Inflammatory macrophage (primary cell): Measurements from ENCODE around the gene DHRSX.
"Not testable (repeated sequence)": the region's sequence is repeated elsewhere in the genome, so short reads cannot be mapped to it uniquely, and the experiment has no call there.

Experiments used
- DNase-seq, 2 donors: peaks; one replicate each; pipeline ENCODE4 v3.0.0-alpha.2; 2020 to 2022

DHRSX gene

GRCh38 chrX:2519638-2520037 lies 18.9 kb upstream of the DHRSX start:
- DNase-seq: not testable (repeated sequence)

- DNase-seq: no peak
Observed at GRCh38 chrX:2517055-2517454, 16.3 kb upstream of the DHRSX start.

DNA sequence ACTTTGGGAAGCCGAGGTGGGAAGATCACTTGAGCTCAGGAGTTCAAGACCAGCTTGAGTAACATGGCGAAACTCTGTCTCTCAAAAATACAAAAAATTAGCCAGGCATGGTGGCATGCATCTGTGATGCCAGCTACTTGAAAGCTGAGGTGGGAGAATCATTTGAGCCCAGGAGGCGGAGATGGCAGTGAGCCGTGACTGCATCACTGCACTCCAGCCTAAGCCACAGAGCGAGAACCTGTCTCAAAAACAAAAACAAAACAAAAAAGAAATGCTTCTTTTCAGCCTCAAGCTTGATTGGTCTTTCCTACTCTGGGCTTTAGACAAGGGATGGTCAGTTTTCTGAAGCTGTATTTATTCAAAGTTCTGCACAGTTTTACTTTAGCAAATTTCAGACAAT lies 15.8 kb upstream of the DHRSX start:
- no peak for DNase-seq

DNA sequence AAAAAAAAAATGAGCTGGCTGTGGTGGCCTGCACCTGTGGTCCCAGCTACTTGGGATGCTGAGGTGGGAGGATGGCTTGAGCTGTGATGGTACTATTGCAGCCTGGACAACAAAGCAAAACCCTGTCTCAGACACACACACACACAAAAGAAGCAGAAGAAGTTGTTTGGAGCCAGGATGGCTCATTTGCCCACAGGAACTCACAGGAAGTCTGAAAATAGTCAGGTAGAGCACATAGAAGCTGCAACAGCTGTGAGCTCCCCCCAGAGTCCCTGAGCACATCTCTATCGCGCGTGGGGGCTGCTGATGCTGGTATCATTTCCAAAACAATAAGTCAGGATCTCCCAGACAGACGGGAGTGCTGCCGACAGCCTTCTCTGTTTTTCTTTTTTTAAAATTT lies 13.4 kb upstream of the DHRSX start:
- no peak for DNase-seq

GRCh38 chrX:2513121-2513664 lies 12.4 kb upstream of the DHRSX start:
- no peak for DNase-seq

DNA sequence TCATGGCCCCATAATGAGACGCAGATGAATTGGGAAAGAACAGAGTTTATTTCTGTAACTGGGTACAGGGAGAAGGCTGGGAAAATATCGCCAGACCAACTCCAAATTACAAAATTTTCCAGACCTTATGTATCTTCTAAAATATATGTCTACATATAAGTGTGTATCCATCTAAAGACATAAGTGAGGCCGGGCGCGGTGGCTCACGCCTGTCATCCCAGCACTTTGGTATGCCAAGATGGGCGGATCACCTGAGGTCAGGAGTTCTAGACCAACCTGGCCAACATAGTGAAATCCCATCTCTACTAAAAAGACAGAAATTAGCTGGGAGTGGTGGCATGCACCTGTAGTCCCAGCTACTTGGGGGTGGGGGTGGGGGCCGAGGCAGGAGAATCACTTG lies 11.7 kb upstream of the DHRSX start:
- DNase-seq: no peak

DNA sequence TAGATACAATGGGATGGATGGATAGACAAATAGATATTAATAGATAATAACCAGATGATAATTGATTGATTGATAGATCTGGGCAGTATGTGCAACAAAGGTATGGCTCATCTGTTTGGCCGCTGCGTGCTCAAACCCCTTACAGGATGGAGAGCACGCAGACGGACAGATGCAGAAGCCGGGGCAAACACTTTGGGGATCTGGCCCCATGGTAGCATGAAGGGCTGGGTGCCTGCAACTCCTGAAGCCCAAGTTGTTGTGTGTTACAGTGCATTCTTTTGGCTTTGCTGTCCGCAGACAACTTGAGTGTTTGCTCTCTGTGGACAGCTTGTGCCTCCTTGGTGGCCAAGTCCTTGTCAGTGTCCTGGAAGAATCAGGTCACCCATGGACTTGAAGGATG lies 10.6 kb upstream of the DHRSX start:
- DNase-seq: no peak

DNA sequence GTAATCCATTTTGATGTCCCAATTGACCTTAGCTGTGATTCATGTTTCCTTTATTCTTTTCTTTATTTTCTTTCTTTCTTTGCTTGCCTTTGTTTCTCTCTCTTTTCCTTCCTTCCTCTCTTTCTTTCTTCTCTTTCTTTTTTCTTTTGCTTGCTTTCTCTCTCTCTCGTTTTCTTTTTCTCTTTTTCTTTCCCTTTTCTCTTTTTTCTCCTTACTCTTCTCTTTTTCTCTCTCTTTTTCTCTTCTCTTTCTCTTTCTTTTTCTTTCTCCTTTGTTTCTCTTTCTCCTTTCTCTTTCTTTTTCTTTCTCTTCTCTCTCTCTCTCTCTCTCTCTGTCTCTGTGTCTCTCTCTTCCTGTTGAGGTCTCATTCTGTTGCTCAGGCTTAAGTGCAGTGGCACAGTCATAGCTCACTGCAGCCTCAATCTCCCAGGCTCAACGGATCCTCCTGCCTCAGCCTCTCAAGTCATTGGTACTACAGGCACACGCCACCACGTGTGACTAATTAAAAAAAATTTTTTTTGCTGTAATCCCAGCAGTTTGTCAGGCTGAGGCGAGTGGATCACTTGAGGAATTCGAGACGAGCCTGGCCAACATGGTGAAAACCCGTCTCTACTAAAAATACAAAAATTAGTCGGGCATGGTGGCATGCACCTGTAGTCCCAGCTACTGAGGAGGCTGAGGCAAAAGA lies 8.0 kb upstream of the DHRSX start:
- DNase-seq: no peak

DNA sequence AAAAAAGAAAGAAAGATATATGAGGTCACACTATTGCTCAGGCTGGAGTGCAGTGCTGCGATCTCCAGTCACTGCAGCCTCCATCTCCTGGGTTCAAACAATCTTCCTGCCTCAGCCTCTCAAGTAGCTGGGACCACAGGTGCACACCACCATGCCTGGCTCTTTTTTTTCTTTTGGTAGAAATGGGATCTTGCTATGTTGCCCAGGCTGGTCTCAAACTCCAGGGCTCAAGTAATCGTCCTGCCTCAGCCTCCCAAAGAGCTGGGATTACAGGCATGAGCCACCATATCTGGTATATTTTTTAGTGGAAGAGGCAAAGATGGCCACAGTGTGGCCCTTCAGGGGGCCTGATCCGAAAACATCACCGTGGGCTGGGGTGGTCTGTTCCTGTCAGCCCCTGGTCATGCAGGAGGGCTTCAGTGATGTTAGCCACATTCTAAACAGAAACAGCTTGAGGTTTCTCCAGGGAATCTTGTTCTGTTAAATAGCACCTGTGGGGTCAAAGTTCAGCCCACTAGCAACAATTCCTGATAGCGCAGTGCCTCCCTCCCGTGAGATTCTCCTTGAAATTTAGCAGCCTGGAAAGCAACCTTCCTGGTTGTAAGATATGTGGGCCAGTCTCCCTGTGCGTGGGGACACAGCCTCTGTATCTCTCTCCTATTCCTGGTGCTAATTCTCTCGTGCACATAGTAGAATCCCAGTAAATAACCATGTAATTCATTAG lies 7.3 kb upstream of the DHRSX start:
- DNase-seq: no peak

DNA sequence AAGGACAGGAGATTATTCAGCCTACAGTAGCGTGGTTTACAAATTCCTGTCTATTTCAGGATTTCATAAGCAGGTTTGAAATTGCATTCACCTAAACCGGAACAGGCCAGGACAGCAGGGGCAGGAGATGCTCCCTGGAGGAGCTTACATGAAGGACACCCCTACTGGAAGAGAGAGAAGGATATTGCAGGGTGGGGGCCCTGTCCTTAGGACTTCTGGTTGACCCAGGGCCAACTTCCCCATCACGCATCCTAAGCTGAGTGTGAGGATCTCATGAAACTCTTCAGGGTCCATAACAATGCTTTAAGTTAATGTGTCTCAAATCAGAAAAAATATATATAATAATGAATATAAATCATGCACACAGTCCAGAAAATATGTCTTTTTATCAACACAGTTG lies 6.4 kb upstream of the DHRSX start:
- DNase-seq: no peak

GRCh38 chrX:2505341-2505740 lies 4.6 kb upstream of the DHRSX start:
- peak in 1 of 2 donors; percentile 27 for DNase-seq

GRCh38 chrX:2504706-2505332 lies 4.0 kb upstream of the DHRSX start:
- DNase-seq: no peak

GRCh38 chrX:2503591-2504500 lies 3.1 kb upstream of the DHRSX start:
- DNase-seq: no peak

- DNase-seq: peak; percentile 41 to 47
Observed at GRCh38 chrX:2502668-2503519, 2.1 kb upstream of the DHRSX start.

- no peak for DNase-seq
Observed at GRCh38 chrX:2502120-2502667, 1.4 kb upstream of the DHRSX start.

GRCh38 chrX:2501559-2502102 lies 855 bp upstream of the DHRSX start:
- no peak for DNase-seq

GRCh38 chrX:2500091-2500802 lies 529 bp downstream of the DHRSX start:
- DNase-seq: peak; percentile 22 to 27

DNA sequence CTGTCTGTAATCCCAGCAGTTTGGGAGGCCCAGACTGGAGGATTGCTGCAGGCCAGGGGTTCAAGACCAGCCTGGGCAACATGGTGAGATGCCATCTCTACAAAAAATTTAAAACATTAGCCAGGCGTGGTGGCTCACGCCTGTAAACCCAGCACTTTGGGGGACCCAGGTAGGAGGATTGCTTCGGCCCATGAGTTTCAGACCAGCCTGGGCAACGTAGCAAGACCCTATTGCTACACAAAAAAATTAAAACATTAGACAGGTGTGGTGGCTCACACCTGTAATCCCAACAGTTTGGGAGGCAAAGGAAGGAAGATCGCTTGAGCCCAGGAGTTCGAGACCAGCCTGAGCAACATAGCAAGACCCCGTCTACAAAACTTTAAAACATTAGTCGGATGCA lies 1.3 kb downstream of the DHRSX start:
- no peak for DNase-seq

- peak; percentile 27 to 51 for DNase-seq
Observed at GRCh38 chrX:2498781-2499302, 1.9 kb downstream of the DHRSX start.
